ACC112 (cell line): ENCODE results near the gene SOSTDC1.
A peak's percentile ranks its signal among the peaks of the same experiment; 100 is the strongest.
"Not testable (repeated sequence)": the region's sequence is repeated elsewhere in the genome, so short reads cannot be mapped to it uniquely, and the experiment has no call there.

ENCODE experiments used
- H2AFZ ChIP-seq: fragments of 200-600 bp; sonication (generic); one replicate; pipeline ENCODE4 v1.6.0; 2017; ENCODE audit warnings: antibody characterized with exemption, low read length; ENCODE audit not compliant: unreplicated experiment
- H3K27ac ChIP-seq: fragments of 200-600 bp; sonication (generic); 2 replicates; pipeline ENCODE4 v1.5.1; 2014; ENCODE audit warnings: low read depth, mild to moderate bottlenecking, antibody characterized with exemption, low read length, moderate library complexity
- H3K27me3 ChIP-seq: fragments of 200-600 bp; sonication (generic); 2 replicates; pipeline ENCODE4 v1.6.1; 2014; ENCODE audit warnings: mild to moderate bottlenecking, antibody characterized with exemption, low read length, moderate library complexity, mixed read lengths; ENCODE audit not compliant: insufficient read depth
- H3K36me3 ChIP-seq: fragments of 200-600 bp; sonication (generic); 2 replicates; pipeline ENCODE4 v1.6.1; 2016; ENCODE audit warnings: mild to moderate bottlenecking, antibody characterized with exemption, low read length, moderate library complexity, mixed read lengths; ENCODE audit not compliant: insufficient read depth
- H3K4me1 ChIP-seq: fragments of 200-600 bp; sonication (generic); one replicate; pipeline ENCODE4 v1.6.1; 2016; ENCODE audit warnings: low read length, mixed read lengths; ENCODE audit not compliant: insufficient read depth, unreplicated experiment, control insufficient read depth
- H3K4me3 ChIP-seq: fragments of 200-600 bp; sonication (generic); 2 replicates; pipeline ENCODE4 v1.5.1; 2014; ENCODE audit warnings: mild to moderate bottlenecking, low read depth, low read length
- H3K79me2 ChIP-seq: fragments of 200-600 bp; sonication (generic); one replicate; pipeline ENCODE4 v1.6.0; 2016; ENCODE audit warnings: low read length; ENCODE audit not compliant: control insufficient read depth, unreplicated experiment, insufficient read depth

SOSTDC1 gene, protein sequence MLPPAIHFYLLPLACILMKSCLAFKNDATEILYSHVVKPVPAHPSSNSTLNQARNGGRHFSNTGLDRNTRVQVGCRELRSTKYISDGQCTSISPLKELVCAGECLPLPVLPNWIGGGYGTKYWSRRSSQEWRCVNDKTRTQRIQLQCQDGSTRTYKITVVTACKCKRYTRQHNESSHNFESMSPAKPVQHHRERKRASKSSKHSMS

DNA sequence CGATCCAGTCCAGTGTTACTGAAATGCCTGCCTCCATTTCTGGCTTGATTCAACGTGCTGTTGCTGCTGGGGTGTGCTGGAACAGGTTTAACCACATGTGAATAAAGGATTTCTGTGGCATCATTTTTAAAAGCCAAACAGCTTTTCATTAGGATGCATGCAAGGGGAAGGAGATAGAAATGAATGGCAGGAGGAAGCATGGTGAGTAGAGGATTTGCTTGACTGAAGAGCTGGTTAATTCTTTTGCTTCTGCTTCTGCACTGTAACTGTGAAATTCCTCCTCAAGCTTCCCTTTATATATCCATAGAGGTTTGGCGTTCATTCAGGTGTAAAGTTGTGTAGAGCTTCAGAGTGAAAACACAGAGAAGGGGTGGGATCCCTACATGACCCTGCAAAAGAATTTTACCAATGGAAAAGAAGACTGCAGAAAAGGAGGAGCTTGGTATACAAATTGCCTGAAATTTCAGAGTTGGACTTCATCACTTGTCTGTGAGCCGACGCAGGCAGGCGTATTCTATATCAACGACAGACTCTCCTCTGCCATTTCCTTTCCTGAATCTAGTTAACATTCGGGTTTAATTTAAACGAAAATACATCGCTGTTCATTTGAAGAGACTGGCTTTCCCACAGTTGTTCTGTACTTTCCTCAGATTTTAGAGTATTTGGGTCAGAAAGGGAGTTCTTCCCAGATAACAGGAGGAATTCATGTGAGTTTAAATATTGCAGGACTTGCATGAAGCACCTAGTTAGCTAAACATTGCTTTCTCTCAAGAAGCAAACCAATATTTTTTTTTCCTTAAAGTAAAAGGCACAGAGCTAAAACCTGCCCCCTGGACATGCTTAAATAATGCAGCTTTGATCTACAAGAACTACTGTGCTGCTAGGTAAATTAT lies at the start of gene SOSTDC1:
TSS of gene SOSTDC1 (minus strand) at position 270 of the 893 bp plus-strand sequence. CDS start at position 200, 70 bp downstream.
- Histone ChIP-seq H3K27ac (no peak within 1 kb of the TSS), H2AFZ (peak within 1 kb of the TSS; percentile 53), H3K4me3 (peak within 1 kb of the TSS; percentile 46; the same call in 1 of the 2 replicates)

DNA sequence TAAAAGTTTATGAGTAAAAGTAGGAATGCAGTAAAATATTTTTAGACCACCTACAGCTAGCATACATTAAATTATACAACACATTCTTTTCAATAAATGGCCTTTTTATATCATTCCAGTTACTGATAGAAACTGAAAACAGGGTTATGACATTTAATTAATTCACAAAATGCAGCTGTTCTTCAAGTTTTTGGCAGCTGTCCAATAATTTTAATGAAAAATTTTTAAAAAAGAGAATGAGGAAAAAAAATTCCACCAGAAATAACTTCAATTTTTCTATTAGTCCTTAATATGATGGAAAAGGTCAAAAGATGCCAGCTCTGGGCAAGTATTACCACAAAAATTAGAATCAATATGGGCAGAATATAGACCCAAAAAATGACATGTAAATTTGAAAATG lies 49.2 kb upstream of the SOSTDC1 start:
- Histone ChIP-seq H3K27ac (no peak overlapping the region), H3K36me3 (no peaks in the 10 kb centered on the region), H3K79me2 (no peaks in the 10 kb centered on the region), H3K27me3 (no peaks in the 10 kb centered on the region), H3K4me3 (no peak overlapping the region), H2AFZ (no peak overlapping the region), H3K4me1 (no peaks in the 10 kb centered on the region)

More for the DNA sequence above, at the start of gene SOSTDC1:
- H3K27me3 ChIP-seq = no peaks in the 10 kb centered on the region
- no peaks in the 10 kb centered on the region for H3K36me3 ChIP-seq
- no peaks in the 10 kb centered on the region for H3K79me2 ChIP-seq
- H3K4me1 ChIP-seq = no peaks in the 10 kb centered on the region

DNA sequence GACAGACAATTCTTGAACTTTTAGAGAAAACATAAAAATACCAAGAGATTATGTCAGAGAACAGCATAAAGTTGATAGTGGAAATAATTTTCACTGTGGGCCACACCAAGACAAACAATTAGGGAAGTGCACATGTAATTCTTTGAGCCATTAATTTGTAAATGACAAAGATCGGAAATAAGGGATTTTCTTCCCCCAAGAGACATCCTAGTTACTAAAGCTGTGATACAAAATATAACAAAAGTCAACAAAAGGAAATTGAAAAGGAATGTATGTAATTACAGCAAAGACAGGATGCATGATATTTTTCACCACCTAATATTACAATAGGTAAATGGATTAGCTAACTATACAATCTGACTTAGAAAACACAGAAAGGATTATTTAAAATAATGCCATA lies 48.7 kb upstream of the SOSTDC1 start:
- no peaks in the 10 kb centered on the region for H3K79me2 ChIP-seq
- H2AFZ ChIP-seq = no peak overlapping the region
- H3K27me3 ChIP-seq = no peaks in the 10 kb centered on the region
- H3K36me3 ChIP-seq = no peaks in the 10 kb centered on the region
- no peaks in the 10 kb centered on the region for H3K4me1 ChIP-seq
- no peak overlapping the region for H3K4me3 ChIP-seq
- H3K27ac ChIP-seq = no peak overlapping the region

DNA sequence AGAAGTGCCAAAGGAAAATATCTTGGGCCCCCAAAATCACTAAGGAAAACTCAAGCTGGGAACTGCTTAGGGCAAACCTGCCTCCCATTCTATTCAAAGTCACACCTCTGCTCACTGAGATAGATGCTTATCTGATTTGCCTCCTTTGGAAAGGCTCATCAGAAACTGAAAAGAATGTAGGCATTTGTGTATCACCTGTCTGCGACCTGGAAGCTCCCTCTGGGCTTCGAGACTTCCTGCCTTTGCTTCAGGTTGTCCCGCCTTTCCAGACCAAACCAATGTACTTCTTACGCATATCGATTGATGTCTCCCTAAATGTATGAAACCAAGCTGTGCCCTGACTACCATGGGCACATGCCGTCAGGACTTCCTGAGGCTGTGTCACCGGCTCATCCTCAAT lies 46.6 kb upstream of the SOSTDC1 start:
- H3K4me1 ChIP-seq = no peaks in the 10 kb centered on the region
- H3K4me3 ChIP-seq = no peak overlapping the region
- H3K27me3 ChIP-seq = no peaks in the 10 kb centered on the region
- H2AFZ ChIP-seq = no peak overlapping the region
- H3K36me3 ChIP-seq = no peaks in the 10 kb centered on the region
- H3K79me2 ChIP-seq = no peaks in the 10 kb centered on the region
- no peak overlapping the region for H3K27ac ChIP-seq

- Histone ChIP-seq H2AFZ (no peak overlapping the region), H3K4me1 (no peaks in the 10 kb centered on the region), H3K36me3 (no peaks in the 10 kb centered on the region), H3K79me2 (no peaks in the 10 kb centered on the region), H3K27me3 (no peaks in the 10 kb centered on the region), H3K4me3 (no peak overlapping the region), H3K27ac (no peak overlapping the region)
These were observed 45.8 kb upstream of the SOSTDC1 start for GRCh38 chr7:16511314-16511713.

DNA sequence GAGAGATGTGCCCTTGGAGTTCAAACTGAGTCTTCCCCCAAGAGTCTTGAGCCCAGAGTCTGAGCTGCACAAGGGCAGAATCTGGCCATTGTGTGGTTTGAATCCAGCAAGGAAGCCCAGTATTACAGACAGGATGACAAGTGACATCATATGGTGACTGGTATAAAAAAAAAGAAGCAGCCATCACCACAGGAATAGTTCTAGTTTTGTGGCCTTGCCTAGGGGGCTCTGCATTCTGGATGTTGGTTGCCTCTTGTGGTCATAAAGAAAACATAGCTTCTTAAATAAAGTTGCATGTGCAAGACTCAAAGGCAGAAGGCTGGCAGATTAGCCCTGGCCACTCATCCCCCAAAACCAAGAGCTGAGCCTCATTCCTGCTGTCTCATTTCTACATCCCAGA lies 44.3 kb upstream of the SOSTDC1 start:
- no peak overlapping the region for H3K4me3 ChIP-seq
- H3K36me3 ChIP-seq = no peaks in the 10 kb centered on the region
- 0 out of 2 replicates have a peak, but pooled peaks cover 3% of the 10 kb centered on the region for H3K27me3 ChIP-seq
- H3K79me2 ChIP-seq = no peaks in the 10 kb centered on the region
- no peak overlapping the region for H3K27ac ChIP-seq
- H3K4me1 ChIP-seq = no peaks in the 10 kb centered on the region
- H2AFZ ChIP-seq = no peak overlapping the region

DNA sequence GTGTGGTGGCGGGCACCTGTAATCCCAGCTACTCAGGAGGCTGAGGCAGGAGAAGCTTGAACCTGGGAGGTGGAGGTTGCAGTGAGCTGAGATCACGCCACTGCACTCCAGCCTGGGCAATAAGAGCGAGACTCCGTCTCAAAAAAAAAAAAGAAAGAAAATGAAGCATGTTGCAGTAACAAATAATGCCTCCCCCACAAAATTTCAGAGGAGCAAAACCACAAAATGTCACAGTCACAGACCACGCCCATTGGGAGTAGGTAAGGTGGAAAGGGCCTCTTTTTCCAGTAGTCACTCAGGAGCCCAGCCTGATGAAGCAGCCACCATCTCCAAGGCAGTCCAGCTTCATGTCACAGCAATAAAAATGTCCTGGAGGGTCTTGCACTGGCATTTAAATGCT lies 40.9 kb upstream of the SOSTDC1 start:
- not testable (repeated sequence) for H2AFZ ChIP-seq

GRCh38 chr7:16504019-16504418 lies 38.5 kb upstream of the SOSTDC1 start:
- Histone ChIP-seq H3K27me3 (0 out of 2 replicates have a peak, but pooled peaks cover 3% of the 10 kb centered on the region), H3K27ac (no peak overlapping the region), H3K79me2 (no peaks in the 10 kb centered on the region), H3K36me3 (no peaks in the 10 kb centered on the region), H3K4me3 (no peak overlapping the region), H3K4me1 (no peaks in the 10 kb centered on the region), H2AFZ (no peak overlapping the region)

More for the DNA sequence above, 40.9 kb upstream of the SOSTDC1 start:
- not testable (repeated sequence) for H3K79me2 ChIP-seq, H3K27ac ChIP-seq, H3K27me3 ChIP-seq, H3K4me3 ChIP-seq, H3K36me3 ChIP-seq, H3K4me1 ChIP-seq

DNA sequence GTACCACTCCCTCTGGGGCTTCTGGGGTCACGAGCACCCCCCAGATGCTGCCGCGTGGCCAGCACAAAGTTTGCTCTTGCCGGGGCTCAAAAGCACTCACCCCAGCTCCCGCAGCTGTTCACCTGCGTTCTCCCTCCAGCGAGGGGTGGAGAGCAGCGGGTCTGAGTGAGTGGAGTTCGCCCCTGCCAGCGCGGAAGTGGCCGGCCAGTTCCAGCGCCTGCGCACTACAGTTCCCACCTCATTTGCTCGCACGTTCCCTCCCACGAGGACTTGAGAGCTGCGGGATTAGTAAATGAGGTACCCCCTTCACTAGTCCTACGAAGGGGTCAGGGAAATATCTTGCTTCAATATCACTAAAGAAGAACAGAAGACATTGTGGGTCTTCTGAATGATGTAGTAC lies 36.8 kb upstream of the SOSTDC1 start:
- no peaks in the 10 kb centered on the region for H3K79me2 ChIP-seq
- H3K27me3 ChIP-seq = 0 out of 2 replicates have a peak, but pooled peaks cover 3% of the 10 kb centered on the region
- no peaks in the 10 kb centered on the region for H3K36me3 ChIP-seq
- H3K27ac ChIP-seq = no peak overlapping the region
- H3K4me3 ChIP-seq = no peak overlapping the region
- no peaks in the 10 kb centered on the region for H3K4me1 ChIP-seq
- no peak overlapping the region for H2AFZ ChIP-seq

- H3K4me3 ChIP-seq = no peak overlapping the region
- no peaks in the 10 kb centered on the region for H3K79me2 ChIP-seq
- H2AFZ ChIP-seq = no peak overlapping the region
- no peaks in the 10 kb centered on the region for H3K36me3 ChIP-seq
- H3K27me3 ChIP-seq = no peaks in the 10 kb centered on the region
- H3K4me1 ChIP-seq = no peaks in the 10 kb centered on the region
- H3K27ac ChIP-seq = no peak overlapping the region
These were observed 32.6 kb upstream of the SOSTDC1 start for GRCh38 chr7:16498122-16498521.
